Cerebellar nuclear complex (tissue), 1 donor: ENCODE results near the gene AURKAIP1.

Source experiments
- DNase-seq, 2 experiments: peaks; one replicate each; lab custom pipeline; 2025; lab: John Stamatoyannopoulos, UW

AURKAIP1 gene

DNA sequence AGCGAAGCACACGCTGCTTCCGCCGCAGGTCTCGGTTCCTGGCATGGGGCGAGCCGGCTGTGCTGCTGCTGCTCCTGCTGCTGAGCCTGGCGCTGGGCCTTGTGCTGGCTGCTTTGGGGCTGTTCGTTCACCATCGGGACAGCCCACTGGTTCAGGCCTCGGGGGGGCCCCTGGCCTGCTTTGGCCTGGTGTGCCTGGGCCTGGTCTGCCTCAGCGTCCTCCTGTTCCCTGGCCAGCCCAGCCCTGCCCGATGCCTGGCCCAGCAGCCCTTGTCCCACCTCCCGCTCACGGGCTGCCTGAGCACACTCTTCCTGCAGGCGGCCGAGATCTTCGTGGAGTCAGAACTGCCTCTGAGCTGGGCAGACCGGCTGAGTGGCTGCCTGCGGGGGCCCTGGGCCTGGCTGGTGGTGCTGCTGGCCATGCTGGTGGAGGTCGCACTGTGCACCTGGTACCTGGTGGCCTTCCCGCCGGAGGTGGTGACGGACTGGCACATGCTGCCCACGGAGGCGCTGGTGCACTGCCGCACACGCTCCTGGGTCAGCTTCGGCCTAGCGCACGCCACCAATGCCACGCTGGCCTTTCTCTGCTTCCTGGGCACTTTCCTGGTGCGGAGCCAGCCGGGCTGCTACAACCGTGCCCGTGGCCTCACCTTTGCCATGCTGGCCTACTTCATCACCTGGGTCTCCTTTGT lies 41.3 kb downstream of the AURKAIP1 start:
- DNase-seq = no peak

DNA sequence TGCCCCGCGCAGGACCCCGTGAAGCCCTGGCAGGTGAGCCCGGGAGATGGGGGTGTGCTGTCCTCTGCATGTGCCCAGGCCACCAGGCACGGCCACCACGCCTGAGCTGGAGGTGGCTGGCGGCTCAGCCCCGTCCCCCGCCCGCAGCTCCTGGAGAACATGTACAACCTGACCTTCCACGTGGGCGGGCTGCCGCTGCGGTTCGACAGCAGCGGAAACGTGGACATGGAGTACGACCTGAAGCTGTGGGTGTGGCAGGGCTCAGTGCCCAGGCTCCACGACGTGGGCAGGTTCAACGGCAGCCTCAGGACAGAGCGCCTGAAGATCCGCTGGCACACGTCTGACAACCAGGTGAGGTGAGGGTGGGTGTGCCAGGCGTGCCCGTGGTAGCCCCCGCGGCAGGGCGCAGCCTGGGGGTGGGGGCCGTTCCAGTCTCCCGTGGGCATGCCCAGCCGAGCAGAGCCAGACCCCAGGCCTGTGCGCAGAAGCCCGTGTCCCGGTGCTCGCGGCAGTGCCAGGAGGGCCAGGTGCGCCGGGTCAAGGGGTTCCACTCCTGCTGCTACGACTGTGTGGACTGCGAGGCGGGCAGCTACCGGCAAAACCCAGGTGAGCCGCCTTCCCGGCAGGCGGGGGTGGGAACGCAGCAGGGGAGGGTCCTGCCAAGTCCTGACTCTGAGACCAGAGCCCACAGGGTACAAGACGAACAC lies 42.1 kb downstream of the AURKAIP1 start:
- DNase-seq = no peak

DNA sequence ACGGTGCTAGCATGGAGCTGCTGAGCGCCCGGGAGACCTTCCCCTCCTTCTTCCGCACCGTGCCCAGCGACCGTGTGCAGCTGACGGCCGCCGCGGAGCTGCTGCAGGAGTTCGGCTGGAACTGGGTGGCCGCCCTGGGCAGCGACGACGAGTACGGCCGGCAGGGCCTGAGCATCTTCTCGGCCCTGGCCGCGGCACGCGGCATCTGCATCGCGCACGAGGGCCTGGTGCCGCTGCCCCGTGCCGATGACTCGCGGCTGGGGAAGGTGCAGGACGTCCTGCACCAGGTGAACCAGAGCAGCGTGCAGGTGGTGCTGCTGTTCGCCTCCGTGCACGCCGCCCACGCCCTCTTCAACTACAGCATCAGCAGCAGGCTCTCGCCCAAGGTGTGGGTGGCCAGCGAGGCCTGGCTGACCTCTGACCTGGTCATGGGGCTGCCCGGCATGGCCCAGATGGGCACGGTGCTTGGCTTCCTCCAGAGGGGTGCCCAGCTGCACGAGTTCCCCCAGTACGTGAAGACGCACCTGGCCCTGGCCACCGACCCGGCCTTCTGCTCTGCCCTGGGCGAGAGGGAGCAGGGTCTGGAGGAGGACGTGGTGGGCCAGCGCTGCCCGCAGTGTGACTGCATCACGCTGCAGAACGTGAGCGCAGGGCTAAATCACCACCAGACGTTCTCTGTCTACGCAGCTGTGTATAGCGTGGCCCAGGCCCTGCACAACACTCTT lies 42.8 kb downstream of the AURKAIP1 start:
- no peak for DNase-seq

DNA sequence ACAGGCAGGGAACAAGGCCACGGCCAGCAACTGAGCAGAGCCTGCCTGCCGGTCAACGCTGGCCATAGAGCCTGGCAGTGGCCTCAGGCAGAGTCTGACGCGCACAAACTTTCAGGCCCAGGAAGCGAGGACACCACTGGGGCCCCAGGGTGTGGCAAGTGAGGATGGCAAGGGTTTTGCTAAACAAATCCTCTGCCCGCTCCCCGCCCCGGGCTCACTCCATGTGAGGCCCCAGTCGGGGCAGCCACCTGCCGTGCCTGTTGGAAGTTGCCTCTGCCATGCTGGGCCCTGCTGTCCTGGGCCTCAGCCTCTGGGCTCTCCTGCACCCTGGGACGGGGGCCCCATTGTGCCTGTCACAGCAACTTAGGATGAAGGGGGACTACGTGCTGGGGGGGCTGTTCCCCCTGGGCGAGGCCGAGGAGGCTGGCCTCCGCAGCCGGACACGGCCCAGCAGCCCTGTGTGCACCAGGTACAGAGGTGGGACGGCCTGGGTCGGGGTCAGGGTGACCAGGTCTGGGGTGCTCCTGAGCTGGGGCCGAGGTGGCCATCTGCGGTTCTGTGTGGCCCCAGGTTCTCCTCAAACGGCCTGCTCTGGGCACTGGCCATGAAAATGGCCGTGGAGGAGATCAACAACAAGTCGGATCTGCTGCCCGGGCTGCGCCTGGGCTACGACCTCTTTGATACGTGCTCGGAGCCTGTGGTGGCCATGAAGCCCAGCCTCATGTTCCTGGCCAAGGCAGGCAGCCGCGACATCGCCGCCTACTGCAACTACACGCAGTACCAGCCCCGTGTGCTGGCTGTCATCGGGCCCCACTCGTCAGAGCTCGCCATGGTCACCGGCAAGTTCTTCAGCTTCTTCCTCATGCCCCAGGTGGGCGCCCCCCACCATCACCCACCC lies 43.7 kb downstream of the AURKAIP1 start, which contains the start of gene TAS1R3:
Gene TAS1R3 (plus strand): TSS at position 213 of the 898 bp plus-strand sequence. CDS start 66 bp downstream, at position 279.
- DNase-seq = no peak

DNA sequence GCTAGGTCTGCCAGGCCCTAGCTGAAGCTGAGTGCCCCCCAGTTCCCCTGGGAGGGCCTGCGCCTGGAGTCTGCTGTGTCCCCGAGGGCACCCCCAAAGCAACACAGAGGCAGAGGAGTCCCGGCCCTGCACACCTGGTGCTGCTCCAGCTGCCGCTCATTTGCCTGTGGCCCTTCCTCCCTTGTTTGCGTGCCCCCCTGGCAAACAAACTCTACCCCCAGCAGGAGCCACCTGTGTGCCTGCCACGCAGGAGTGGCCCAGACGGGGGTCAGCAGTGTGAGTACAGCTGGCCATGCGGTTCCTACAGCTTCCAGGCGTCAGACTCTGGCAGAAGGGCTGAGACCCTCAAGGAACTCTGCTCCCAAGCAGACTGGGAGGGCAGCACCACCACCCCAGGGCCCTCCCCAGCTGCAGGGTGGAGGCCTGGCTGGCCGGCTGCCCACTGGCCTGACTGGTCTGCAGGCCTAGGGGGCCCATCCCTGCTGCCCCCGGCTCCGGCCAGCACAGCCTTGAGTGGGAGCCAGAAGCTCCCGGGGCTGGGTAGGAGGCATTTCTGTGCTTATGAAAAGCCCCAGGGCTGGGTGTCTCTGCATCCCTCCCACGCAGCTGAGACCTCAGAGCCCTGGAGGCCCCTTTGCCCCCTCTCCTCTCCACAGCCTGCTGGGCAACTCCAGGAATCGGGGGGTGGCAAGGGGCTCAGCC lies 44.5 kb downstream of the AURKAIP1 start:
- DNase-seq = no peak

DNA sequence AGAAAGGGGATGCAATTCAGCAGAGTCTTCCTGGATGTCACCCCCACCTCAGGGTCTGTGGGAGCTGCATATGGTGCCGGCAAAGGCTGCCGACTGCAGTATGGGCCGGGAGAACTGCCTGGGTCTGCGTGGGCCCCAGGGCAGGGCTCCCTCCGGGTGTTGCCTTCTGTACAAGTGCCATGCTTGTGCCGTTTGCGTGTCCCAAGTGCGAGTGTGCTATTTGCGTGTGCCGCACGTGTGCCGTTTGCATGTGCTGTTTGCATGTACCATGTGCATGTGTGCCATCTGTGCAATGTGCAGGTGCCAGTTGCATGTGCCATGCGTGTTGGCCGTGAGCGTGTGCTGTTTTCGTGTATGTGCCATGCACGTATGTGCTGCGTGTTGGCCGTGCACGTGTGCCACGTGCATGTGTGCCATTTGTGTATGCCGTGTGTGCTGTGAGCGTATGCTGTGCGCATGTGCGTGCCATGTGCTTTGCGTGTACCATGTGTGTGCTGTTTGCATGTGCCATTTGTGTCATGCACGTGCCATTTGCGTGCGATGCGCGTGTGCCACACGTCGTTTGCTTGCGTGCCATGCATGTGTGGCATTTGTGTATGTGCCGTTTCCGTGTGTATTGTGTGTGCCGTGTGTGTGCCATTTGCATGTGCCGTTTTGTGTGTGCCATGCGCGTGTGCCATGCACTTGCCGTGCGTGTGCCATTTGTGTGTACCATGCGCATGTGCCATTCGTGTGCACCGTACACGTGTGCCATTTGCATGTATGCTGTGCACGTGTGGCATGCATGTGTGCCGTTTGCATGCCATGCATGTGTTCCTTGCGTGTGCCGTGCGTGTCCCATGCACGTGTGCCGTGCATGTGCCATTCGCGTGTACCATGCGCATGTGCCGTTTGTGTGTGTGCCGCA lies 45.5 kb downstream of the AURKAIP1 start:
- DNase-seq = no peak

DNA sequence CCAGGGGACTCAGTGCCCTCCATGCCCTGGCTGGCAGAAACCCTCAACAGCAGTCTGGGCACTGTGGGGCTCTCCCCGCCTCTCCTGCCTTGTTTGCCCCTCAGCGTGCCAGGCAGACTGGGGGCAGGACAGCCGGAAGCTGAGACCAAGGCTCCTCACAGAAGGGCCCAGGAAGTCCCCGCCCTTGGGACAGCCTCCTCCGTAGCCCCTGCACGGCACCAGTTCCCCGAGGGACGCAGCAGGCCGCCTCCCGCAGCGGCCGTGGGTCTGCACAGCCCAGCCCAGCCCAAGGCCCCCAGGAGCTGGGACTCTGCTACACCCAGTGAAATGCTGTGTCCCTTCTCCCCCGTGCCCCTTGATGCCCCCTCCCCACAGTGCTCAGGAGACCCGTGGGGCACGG lies 46.8 kb downstream of the AURKAIP1 start:
- DNase-seq = no peak

DNA sequence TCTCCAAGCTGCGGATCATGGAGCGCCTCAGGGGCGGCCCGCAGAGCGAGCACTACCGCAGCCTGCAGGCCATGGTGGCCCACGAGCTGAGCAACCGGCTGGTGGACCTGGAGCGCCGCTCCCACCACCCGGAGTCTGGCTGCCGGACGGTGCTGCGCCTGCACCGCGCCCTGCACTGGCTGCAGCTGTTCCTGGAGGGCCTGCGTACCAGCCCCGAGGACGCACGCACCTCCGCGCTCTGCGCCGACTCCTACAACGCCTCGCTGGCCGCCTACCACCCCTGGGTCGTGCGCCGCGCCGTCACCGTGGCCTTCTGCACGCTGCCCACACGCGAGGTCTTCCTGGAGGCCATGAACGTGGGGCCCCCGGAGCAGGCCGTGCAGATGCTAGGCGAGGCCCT lies 47.7 kb downstream of the AURKAIP1 start:
- no peak for DNase-seq

DNA sequence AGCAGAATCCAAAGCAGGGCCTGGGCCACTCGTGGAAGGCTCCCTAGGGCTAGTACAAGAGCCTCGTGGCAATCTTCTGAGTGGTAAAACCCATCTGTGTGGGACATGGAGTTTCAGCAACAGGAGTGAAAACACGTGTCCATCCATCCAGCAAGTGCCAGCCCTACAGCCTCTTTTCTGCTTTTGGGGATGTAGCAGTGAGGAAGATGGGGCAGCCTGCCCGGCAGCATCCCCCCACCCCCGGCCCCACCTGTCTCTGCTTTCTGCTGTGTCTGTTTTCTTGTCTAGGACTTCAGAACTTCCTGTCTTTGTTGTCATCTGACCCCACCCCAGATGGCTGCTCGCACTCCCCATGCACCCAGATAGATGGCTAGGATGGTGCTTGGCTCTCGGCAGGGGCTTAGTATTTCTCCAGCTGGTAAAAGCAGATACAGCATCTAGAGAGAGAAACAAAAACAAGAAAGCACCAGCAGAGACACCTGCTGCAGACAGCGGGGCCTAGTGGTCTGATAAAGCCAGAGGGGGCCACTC lies 48.9 kb downstream of the AURKAIP1 start:
- no peak for DNase-seq

DNA sequence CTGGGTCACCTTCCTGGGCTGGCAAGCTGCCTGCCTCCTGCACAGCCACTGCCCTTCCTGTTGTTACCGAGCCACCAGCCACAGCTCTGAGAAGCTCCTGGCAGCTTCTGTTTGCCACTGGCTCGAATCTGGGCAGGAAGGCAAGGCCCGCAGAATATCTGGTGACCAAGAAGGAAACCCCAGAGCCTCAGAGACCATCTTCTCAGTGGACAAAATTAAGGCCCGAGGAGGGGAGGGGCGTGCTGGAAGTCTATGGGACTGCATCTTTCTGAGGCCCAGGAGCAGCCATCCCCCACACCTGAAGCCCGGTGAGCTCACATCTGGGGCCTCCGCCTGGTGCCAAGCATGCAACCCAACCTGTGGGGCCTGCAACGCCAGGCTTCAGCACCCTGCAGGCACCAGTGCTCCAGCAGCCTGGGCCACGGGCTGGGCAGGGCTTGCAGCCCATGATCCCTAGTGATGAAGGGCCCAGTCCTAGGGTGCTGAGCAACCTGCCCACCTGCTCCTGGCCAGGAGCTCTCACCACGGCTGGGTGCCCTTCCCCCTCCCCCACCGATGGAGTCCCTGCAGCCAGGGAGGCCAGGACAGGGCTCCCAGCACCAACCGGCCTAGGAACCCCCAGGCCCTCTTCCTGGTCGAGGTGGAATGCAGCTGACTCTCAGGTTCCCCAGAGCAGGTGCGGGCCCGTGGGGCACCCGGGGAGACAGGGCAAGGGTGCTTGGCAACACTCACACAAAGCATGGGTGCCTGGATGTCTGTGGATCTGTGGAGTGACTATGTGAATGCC lies 49.5 kb downstream of the AURKAIP1 start:
- DNase-seq = no peak

DNA sequence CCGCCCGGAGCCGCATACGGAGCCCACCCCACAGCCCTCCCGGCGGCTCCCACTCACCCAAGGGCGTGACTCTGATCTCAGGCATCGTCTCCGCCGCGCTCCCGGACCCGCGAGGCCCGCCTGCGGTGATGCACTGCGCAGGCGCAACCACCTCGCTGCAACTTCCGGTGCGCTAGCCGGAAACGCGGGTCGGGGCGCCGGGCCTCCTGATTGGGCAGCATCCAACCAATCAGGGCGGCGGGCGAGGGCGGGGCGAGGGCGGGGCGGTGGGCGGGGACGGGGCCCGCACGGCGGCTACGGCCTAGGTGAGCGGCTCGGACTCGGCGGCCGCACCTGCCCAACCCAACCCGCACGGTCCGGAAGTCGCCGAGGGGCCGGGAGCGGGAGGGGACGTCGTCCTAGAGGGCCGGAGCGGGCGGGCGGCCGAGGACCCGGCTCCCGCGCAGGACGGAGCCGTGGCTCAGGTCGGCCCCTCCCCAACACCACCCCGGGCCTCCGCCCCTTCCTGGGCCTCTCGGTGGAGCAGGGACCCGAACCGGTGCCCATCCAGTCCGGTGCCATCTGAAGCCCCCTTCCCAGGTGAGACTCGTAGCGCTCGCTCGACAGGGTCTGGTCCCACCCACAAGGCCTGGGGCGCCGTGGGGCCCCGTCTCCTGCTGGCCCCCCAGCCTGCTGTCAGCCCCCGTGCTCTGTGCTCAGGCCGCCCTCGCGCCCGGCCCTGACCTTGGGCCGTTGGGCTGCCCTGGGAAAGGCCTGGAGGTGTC lies 50.3 kb downstream of the AURKAIP1 start, which contains the start of the genes CPTP and INTS11:
Gene CPTP (plus strand): TSS at position 279 of the 764 bp plus-strand sequence. CDS start 2,109 bp downstream, outside the sequence.
Gene INTS11 (minus strand): TSS at position 137 of the 764 bp plus-strand sequence. CDS start 52 bp downstream, at position 85.
- DNase-seq = peak in 1 of 2 experiments; percentile 69

DNA sequence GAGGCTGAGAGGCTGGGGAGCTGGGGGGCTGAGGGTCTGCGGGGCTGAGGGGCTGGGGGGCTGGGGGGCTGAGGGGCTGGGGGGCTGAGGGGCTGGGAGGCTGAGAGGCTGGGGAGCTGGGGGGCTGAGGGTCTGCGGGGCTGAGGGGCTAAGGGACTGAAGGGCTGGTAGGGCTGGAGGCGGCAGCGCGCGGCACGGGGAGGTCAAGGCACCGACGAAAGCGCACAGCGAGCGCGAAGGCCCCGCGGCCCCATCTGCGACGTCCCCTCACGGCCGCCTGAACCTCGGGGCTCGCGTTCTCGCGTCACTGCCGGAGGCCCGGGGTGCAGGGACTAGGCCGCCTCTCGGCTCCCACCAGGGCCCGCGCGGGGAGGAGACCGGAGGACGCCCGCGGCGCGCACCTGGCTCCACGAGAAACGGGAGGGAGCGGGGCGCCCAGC lies 50.9 kb downstream of the AURKAIP1 start:
- no peak for DNase-seq
